GM12872 (cell line): ENCODE results near the gene DUSP23.
A peak's percentile ranks its signal among the peaks of the same experiment; 100 is the strongest.

Experiments
- TF ChIP-seq, protein P1 (sequence below): IDR thresholded peaks from 3 replicates; pipeline ENCODE4 v1.5.1; 2011; ENCODE audit warnings: low read depth, mild to moderate bottlenecking, low read length, moderate library complexity; ENCODE audit not compliant: insufficient read depth

The DUSP23 gene

DNA sequence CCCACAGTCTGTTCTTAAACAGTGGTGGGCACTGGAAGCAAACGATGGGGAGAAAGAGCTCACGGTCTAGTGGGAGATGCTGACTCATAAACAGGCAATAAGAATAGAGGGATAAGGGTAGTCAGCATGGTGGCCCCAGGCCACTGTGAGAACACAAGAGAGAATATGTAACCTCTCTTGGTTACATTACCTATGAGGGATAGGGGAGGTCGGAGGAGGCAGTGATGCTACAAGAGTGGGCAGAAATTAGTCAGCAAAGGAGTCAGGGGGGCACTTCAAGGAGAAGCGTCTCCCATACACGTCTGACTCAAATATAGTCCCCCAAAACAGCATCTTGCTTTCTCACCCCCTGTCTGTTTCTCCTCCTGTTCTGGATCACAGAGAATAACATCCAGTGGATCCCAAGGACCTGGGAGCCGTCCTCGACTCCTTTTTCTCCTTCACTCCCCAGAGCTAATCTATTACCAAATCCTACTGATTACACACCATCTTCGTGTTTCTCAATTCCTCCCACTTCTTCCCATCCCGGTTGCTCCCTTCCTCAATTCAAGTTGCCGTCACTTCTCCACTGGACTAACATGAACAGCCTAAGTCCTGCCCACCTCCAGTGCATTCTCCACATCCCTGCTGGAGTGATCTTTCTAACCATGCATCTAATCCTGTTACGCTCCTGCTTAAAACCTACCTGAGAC, 48.0 kb downstream of the DUSP23 start:
- TF ChIP-seq, protein P1, sequence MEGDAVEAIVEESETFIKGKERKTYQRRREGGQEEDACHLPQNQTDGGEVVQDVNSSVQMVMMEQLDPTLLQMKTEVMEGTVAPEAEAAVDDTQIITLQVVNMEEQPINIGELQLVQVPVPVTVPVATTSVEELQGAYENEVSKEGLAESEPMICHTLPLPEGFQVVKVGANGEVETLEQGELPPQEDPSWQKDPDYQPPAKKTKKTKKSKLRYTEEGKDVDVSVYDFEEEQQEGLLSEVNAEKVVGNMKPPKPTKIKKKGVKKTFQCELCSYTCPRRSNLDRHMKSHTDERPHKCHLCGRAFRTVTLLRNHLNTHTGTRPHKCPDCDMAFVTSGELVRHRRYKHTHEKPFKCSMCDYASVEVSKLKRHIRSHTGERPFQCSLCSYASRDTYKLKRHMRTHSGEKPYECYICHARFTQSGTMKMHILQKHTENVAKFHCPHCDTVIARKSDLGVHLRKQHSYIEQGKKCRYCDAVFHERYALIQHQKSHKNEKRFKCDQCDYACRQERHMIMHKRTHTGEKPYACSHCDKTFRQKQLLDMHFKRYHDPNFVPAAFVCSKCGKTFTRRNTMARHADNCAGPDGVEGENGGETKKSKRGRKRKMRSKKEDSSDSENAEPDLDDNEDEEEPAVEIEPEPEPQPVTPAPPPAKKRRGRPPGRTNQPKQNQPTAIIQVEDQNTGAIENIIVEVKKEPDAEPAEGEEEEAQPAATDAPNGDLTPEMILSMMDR = no peak

DNA sequence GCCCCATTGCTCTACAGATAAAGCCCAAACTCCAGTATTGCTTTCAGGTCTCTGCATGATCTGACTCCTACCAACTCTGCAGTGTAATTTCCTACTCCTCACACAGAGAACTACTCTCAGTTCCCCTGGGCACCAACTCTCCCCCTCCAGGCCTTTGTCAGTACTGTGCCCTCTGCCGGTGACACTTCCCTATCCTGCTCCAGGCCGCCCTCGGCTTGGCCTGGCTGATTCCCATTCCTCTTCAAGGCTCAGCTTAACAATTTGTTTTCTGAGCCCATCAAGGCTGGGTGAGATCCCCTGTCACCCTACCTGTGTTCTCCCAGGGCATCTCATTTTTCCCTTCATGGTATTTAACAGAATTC, 48.5 kb downstream of the DUSP23 start:
- TF ChIP-seq, protein P1 = peak; percentile 59

DNA sequence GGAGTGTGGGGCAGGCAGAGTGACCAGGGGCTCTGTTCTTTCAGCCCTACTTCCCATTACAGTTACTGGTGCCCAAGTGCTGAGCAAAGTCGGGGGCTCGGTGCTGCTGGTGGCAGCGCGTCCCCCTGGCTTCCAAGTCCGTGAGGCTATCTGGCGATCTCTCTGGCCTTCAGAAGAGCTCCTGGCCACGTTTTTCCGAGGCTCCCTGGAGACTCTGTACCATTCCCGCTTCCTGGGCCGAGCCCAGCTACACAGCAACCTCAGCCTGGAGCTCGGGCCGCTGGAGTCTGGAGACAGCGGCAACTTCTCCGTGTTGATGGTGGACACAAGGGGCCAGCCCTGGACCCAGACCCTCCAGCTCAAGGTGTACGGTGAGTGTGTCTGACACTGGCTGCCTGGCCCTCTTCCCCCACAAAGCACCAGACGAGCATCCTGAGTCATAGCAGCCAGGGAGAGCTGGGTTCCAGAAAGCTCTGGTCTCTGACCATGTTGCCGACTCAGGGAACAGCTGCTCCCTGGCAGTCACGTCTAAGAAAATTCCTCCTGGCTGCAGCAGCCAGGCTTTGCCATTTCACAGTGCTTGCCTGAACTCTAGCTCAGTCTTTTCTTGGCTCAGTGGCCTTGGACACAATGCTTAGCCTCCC, 49.2 kb downstream of the DUSP23 start:
- TF ChIP-seq, protein P1 = no peak

DNA sequence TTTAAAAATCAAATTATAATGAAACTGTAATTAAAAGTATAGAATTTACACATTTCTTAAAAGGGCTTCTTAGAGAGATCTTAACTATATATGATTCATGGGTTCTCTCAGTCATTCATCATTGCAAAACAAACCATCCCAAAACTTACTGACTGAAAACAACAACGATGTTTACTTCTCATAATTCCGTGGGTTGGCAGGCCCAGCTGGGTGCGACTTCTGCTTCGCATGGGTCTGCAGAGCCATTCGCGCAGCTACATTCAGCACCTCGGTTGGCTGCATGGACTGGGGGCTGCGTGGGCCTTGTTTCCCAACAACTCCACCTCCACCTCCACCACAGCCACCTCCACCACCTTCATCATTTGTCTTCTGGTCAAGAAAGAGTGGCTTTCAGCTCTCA, 50.0 kb downstream of the DUSP23 start:
- TF ChIP-seq, protein P1 = no peak

DNA sequence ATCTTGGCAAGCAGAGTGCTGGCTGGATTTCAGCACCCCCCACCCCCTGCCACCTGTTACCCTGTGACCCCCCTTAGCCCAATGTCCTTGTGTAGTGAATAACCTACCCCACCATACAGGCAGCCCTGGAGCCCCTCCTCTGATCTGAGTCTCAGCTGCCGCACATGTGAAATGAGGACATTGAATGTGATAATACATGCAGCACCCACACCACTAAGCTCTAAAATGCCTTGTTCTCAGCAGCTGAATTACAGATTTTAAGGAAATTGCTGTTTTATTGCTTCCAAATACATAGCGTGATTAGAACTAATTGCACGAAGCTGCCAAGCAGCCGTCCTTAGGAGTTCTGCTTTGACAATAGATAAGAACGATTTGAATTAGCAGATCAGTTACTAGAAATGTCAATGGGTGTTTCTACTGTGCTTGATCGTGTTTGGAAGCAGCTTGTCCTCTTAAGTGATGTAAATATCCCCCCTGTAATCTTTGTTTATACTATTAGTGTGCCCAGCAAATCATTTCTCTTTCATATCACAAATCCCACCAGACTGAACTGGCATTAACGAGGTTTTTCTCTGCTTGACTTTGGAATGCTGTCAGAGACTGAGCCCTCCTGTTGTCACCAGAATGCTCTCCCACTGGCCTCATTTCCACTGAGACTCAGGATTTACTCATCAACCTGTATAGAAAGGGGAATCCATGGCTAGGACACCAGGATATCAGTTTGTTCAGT, 50.8 kb downstream of the DUSP23 start:
- TF ChIP-seq, protein P1 = no peak
